ENCODE results near the gene HNRNPA3. TPM values are rescaled to one million over a fixed set of nuclear protein-coding genes. Genes with fewer than 3 reads are reported as not detected.
A peak's percentile ranks its signal among the peaks of the same experiment; 100 is the strongest.

HNRNPA3 gene
- total and polyA plus RNA-seq, 2 of the 13 experiments (the other 11 are each of a cell fraction or from before 2014, with no cell fraction given), result 73.3 to 97.7 TPM

GRCh38 chr2:177261116-177262060 lies 48.8 kb downstream of the HNRNPA3 start (continued):
- no peak for TF ChIP-seq ATF6 (CRISPR knock-in tag; conservative IDR thresholded peaks at IDR 0.05)
- no peak for TF ChIP-seq RFXANK (CRISPR knock-in tag; IDR thresholded peaks at IDR 0.05)
- no peak for TF ChIP-seq CBX5 (CRISPR knock-in tag; IDR thresholded peaks at IDR 0.05; ENCODE audit: borderline replicate concordance)
- no peak for TF ChIP-seq ISL2 (CRISPR knock-in tag; IDR thresholded peaks at IDR 0.05)
- no peak for TF ChIP-seq SMC3 (IDR thresholded peaks at IDR 0.05; ENCODE audit: low read length)
- 0 out of 2 replicates have a peak, but pooled peaks have one; percentile 31 for TF ChIP-seq ZNF850 (CRISPR knock-in tag; conservative IDR thresholded peaks at IDR 0.05)
- TF ChIP-seq RBFOX2 (IDR thresholded peaks at IDR 0.05; ENCODE audit: low read depth, low read length), result peak; percentile 59
- TF ChIP-seq LCORL (IDR thresholded peaks at IDR 0.05), result no peak
- no peak for TF ChIP-seq LCORL (CRISPR knock-in tag; IDR thresholded peaks at IDR 0.05)
- no peak for TF ChIP-seq SALL2 (CRISPR knock-in tag; IDR thresholded peaks at IDR 0.05)
- 0 out of 2 replicates have a peak, but pooled peaks have one; percentile 57 for TF ChIP-seq ZNF816 (CRISPR knock-in tag; IDR thresholded peaks at IDR 0.05; ENCODE audit: borderline replicate concordance)
- no peak for TF ChIP-seq MTERF4 (CRISPR knock-in tag; IDR thresholded peaks at IDR 0.05)
- no peak for TF ChIP-seq NFATC3 (CRISPR knock-in tag; IDR thresholded peaks at IDR 0.05)
- TF ChIP-seq POLR2G (IDR thresholded peaks at IDR 0.05; ENCODE audit: low read depth, low read length), result peak; percentile 34; the same call in 1 of the 2 replicates
- TF ChIP-seq HIVEP1 (CRISPR knock-in tag; IDR thresholded peaks at IDR 0.05), result no peak

Measured in HepG2 (cell line).